Lung (tissue), 12 donors: ENCODE results near the gene GCSAM. TPM values are rescaled to one million over a fixed set of nuclear protein-coding genes. Genes with fewer than 3 reads are reported as not detected.

ENCODE experiments used
- ATAC-seq: fragments of 200-7000 bp; cut with Tn5 transposase; one replicate; pipeline ENCODE4 v1.9.1; 2020; ENCODE audit warnings: moderate number of reproducible peaks; ENCODE audit not compliant: insufficient read depth, low FRiP score
- DNase-seq, 3 donors: peaks; one replicate each; pipeline ENCODE4 v3.0.0-alpha.2; 2013 to 2017
- H3K27ac ChIP-seq, 2 donors: one replicate each; pipeline ENCODE4 v1.5.1; 2013; ENCODE audit warnings: mild to moderate bottlenecking in 2 of 2, moderate library complexity in 2 of 2, control low read depth in 1 of 2, inconsistent platforms in 1 of 2, low read depth in 1 of 2, low read length in 1 of 2
- H3K27me3 ChIP-seq, 3 donors: one replicate each; pipeline ENCODE4 v1.5.1; 2013; ENCODE audit warnings: low read length in 2 of 3; ENCODE audit not compliant: control insufficient read depth in 3 of 3, insufficient read depth in 3 of 3
- H3K36me3 ChIP-seq, 4 donors: one replicate each; pipeline ENCODE4 v1.5.1; 2013; ENCODE audit warnings: low read length in 4 of 4, mild to moderate bottlenecking in 1 of 4, moderate library complexity in 1 of 4; ENCODE audit not compliant: control insufficient read depth in 4 of 4, insufficient read depth in 4 of 4
- H3K4me1 ChIP-seq, 5 donors: one replicate each; pipeline ENCODE4 v1.5.1; 2013; ENCODE audit warnings: low read length in 5 of 5, mild to moderate bottlenecking in 2 of 5, moderate library complexity in 1 of 5; ENCODE audit not compliant: control insufficient read depth in 5 of 5, insufficient read depth in 5 of 5
- H3K4me3 ChIP-seq: one replicate; pipeline ENCODE4 v1.5.1; 2013; ENCODE audit warnings: mild to moderate bottlenecking, control low read depth, moderate library complexity
- H3K9ac ChIP-seq, 2 donors: one replicate each; pipeline ENCODE4 v1.5.1; 2013; ENCODE audit warnings: low read length in 2 of 2, control low read depth in 1 of 2; ENCODE audit not compliant: insufficient read depth in 1 of 2
- H3K9me3 ChIP-seq, 4 donors: one replicate each; pipeline ENCODE4 v1.5.1; 2013; ENCODE audit warnings: low read length in 3 of 4, mild to moderate bottlenecking in 1 of 4, moderate library complexity in 1 of 4; ENCODE audit not compliant: control insufficient read depth in 4 of 4, insufficient read depth in 3 of 4
- CTCF ChIP-seq: IDR thresholded peaks from 2 replicates; pipeline ENCODE4 v1.5.1; 2012; ENCODE audit warnings: mild to moderate bottlenecking; ENCODE audit errors: control extremely low read depth, extremely low read depth
- WGBS, 2 donors: extraction: QIAGEN DNeasy Blood & Tissue Kit; methylation state at CpG; one replicate each; pipeline ENCODE4 v1.1.7; 2013; 5-methylcytosine and 5-hydroxymethylcytosine counted together
- polyA plus RNA-seq, 2 donors: library from polyadenylated mRNA; stranded (reverse); fragments of 200-250 nt; gene quantifications; one replicate each; pipeline ENCODE4 v1.2.1, GENCODE V29; 2013
- total RNA-seq, 2 donors: library from RNA; depleted of rRNA in 1 of 2; stranded (reverse); fragments of >200 nt in 1 of 2; gene quantifications; one replicate each; pipeline ENCODE4 v1.2.1, GENCODE V29; 2014 to 2021
- donor health status: control.
- donor health status: control.
- donor health status: Bipolar disorder and iron deficiency.
- donor health status: healthy.
- donor health status: DM: yes; HTN: yes; CAD: no.

GCSAM gene
- total and polyA plus RNA-seq, 4 donors: 0.14 to 0.97 (median 0.47) TPM

GRCh38 chr3:112086076-112086854 lies 46.8 kb downstream of the GCSAM start, which contains the start of gene C3orf52:
TSS of gene C3orf52 (plus strand) at chr3:112086389. CDS start at chr3:112086408, 19 bp downstream.
- ATAC-seq: peak; percentile 92
- H3K4me3 ChIP-seq: peak within 1 kb of the TSS; percentile 34
- H3K9me3 ChIP-seq: no peaks in the 10 kb centered on the region
- H3K4me1 ChIP-seq: peaks cover 0 to 20% (median 3%) of the 10 kb centered on the region in 5 donors
- peaks cover 0 to 11% (median 0%) of the 10 kb centered on the region in 3 donors for H3K27me3 ChIP-seq
- 1% methylated on average over 66 to 67 of the region's 67 CpGs for WGBS, 2 donors
- peak; percentile 81 to 87 (median 85) for DNase-seq
- TF ChIP-seq CTCF: no peak
- H3K9ac ChIP-seq: peak within 1 kb of the TSS in 1 of 2 donors; percentile 57
- peak within 1 kb of the TSS; percentile 63 to 79 for H3K27ac ChIP-seq
- H3K36me3 ChIP-seq: no peaks in the 10 kb centered on the region

- H3K27ac ChIP-seq: peak overlapping the region in 1 of 2 donors; percentile 75
- no peak for DNase-seq
- no peaks in the 10 kb centered on the region for H3K36me3 ChIP-seq
- H3K4me1 ChIP-seq: peaks cover 0 to 15% (median 3%) of the 10 kb centered on the region in 5 donors
- peak overlapping the region; percentile 16 for H3K4me3 ChIP-seq
- H3K27me3 ChIP-seq: peaks cover 0 to 11% (median 0%) of the 10 kb centered on the region in 3 donors
- H3K9me3 ChIP-seq: no peaks in the 10 kb centered on the region
- WGBS, 2 donors: 34 to 41% methylated on average over 12 of the region's 12 CpGs
- H3K9ac ChIP-seq: no peak overlapping the region
- ATAC-seq: no peak
- TF ChIP-seq CTCF: no peak
Observed at GRCh38 chr3:112085735-112086075, 47.3 kb downstream of the GCSAM start.

- WGBS, 2 donors: 77 to 93% methylated on average over 7 of the region's 7 CpGs
- TF ChIP-seq CTCF: no peak
- H3K27me3 ChIP-seq: peaks cover 0 to 11% (median 0%) of the 10 kb centered on the region in 3 donors
- H3K27ac ChIP-seq: peak overlapping the region in 1 of 2 donors; percentile 12
- no peaks in the 10 kb centered on the region for H3K9me3 ChIP-seq
- H3K9ac ChIP-seq: no peak overlapping the region
- H3K4me1 ChIP-seq: peaks cover 0 to 13% (median 3%) of the 10 kb centered on the region in 5 donors
- ATAC-seq (no peak), DNase-seq (peak in 1 of 3 donors; percentile 6)
- H3K36me3 ChIP-seq: no peaks in the 10 kb centered on the region
- no peak overlapping the region for H3K4me3 ChIP-seq
Observed at GRCh38 chr3:112084980-112085705, 47.9 kb downstream of the GCSAM start.
